ENCODE results near the gene YTHDC1.
"Not testable (repeated sequence)": the region's sequence is repeated elsewhere in the genome, so short reads cannot be mapped to it uniquely, and the experiment has no call there.

The YTHDC1 gene

DNA sequence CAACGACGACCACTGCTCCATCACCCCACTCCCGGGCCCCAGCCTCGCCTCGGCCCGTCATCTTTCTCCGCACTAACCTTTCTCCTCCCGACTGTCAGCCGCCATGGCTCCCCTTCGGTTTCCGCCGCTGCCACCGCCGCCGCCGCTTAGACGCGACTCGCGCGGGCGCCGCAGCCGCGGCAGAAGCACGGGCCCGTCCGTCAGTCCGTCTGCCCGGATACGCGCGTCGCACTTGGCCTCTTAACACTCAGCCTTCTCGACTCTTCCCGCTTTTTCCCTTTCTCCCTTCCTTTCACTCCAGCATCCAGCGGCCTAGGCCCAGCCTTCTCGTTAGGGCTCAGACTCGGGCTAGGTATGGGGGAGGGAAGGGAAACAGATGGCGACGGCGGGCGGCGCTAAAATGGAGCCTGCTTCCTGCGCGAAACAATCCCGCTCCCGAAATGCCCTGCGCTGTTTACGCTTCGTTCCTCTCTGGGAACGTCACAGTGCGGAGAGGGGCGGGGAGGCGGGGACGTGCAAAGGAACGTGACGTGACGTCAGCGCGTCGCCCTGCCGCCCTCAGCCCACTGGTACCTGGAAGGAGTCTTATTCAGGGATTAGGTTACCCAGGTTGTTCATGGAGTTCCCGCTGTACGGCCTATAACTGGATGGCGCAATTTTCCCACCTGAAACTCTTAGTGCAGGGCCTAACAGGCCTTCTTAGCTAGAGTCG lies at the start of gene YTHDC1:
YTHDC1 (minus strand) TSS at position 442 of the 712 bp plus-strand sequence; CDS start at position 105, 337 bp downstream.
- peak; percentile 93 for DNase-seq (ENCODE audit: low spot score)

DNA sequence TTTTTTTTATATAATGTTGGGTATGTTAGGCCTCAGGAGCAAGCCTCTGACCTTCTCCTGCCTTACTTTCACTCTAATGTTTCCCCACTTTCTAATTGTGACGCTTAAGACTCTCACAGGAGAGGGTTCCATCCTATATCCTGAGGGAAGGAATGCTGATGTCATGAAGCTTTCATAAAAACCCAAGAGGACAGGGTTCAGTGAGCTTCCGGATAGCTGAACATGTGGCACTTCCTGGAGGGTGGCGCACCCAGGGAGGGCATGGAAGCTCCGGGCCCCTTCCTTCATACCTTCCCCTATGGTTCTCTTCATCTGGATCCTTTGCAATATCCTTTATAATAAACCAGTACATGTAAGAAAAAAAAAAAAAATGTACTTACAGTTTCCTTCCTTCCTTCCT lies 49.4 kb upstream of the YTHDC1 start:
- DNase-seq (ENCODE audit: low spot score): no peak

DNA sequence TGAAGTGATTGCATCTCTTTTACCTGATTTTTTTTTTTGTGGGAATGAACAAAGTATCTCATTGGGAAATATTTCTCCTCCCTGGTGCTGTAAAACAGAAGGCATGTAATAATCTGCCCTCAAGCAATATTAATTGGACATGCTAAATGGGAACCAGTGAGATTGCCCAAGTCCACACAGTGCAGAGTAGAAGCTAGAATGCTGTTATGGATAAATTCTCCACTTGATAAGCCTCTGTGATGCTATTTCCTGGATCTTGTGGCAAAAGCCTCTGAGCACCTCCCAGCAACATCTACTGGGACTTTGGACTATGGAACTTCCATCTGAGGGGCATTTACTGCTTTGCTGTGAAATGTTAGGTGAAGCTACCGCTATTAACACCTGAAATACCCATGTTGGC lies 46.9 kb upstream of the YTHDC1 start:
- no peak for DNase-seq (ENCODE audit: low spot score)

DNA sequence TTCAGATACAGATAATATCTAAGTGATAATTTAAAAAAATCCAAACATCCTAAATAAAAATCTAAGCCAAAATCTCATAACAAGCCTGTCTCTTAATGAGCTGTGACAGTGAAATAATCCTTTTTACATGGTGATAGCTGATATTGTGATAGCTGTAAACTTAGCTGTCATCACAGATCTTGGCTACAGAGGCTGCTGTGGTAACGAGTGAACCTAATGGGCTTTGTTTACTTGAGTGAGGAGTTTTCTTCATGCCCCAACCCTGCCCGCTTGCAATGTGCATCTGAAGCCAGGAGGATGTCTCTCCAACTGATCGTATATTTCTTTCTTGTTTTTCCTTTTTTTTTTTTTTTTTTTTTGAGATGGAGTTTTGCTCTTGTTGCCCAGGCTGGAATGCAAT lies 41.5 kb upstream of the YTHDC1 start:
- no peak for DNase-seq (ENCODE audit: low spot score)

DNA sequence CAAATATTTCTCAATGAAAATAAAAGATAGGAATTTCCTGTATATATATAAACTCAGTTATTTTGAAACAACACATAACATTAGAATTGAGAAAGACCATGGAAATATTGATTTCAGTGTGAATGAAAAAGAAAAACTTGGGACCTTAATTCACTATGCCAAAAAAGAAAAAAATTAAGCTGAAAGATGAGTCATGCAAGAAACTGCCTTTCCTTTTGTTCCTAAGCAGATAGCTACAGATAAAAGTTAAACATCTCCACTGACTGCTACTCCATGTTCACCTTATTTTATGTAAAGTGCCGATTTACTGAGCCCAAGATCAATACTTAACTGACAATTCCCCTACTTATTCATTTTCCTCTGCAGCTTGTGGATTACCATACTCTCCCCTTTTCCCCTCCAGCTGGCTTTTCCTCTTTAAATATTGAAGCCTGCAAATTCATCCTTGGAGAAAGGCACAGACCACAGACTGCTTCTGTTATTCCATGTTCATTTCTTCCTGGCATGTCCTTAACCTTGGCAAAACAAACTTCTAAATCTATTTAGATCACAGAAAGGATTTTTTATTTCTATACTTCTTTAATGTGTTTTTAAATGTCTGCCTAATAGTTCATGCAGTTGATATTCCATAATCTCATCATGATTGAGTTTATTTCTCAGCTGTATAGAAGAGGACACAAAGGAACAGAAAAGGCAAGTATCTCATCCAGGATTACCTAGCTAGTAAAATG lies 40.5 kb upstream of the YTHDC1 start:
- no peak for DNase-seq (ENCODE audit: low spot score)

DNA sequence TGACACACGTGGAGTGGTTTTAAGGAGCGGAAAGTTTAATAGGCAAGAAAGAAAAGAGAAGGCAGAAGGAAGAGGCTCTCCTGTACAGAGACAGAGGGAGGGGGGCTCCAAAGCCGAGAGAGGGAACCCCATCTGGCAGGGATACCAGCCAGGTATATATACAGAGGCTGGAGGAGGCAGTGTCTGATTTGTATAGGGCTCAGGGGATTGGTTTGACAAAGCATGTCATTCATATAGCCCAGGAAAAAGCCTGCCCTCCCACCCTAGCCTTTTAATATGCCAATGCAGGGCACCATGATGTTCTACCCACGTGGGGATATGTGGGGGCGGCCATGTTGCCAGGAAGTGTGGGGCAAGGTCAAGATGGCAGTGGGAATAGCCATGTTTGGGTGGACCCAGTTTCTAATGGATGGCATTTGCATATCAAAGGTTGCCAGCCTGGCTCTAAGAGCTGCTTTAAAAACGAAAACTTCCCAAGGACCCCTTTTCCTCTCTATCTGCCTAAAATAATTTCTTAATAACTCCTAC lies 39.6 kb upstream of the YTHDC1 start:
- not testable (repeated sequence) for DNase-seq (ENCODE audit: low spot score)

DNA sequence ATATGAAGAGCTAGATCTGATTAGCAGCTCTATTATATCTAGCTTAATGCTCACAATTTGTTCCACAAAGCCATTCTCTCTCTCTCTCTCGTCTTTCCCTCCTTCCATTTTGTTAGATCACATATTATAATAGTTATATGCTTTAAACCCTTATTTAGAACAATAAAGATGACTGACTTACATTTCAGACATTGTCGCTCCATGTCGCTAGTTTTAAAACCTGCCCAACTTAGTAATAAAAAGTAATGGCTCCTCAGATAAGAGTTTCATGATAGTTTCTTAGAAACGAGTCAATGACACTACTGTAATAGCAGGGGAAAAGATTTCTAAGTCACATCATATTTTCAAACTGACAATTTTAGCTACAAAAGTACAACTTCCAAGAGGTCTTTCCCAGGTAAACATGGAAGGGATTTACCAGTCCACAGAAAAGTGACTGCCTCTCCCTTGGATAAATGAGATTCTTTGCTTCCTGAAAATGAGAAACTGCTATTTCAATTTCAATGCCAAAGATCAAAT lies 38.5 kb upstream of the YTHDC1 start:
- DNase-seq (ENCODE audit: low spot score): no peak

DNA sequence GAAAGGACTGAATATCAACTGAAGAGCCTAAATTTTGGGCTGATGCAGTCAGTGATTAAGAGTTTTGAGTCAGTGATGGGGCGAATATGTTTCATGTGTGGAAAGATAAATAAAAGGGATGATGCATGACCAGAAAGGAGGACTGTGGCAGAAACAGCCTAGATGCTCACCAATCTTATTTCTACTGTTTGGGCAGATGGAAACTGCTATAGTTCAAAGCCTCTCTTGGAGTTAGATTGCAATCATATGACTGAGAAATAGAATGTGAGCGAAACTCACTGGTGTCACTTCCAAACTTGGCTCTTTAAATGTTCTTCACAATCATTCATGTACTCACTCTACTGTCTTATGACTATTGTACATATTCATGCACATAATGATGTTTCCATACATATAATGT lies 35.4 kb upstream of the YTHDC1 start:
- no peak for DNase-seq (ENCODE audit: low spot score)

DNA sequence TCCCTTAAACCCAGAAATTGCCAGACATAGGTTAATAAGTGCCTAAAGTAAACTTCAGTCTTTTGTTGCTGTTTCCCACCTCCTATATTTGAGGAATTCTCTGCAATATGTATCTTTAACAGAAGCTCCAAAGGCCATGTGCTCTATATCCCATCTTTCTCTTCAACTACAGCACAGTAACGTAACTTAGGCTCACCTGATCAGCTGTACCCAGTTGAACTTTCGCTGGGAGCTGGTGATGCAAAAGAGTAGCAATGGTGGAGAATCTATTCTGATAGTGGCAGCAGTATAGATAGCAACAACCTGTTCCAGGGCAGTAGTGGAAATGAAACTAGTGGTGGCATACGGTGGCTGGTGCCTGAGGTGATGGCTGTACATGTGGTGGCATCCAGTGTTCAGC lies 33.2 kb upstream of the YTHDC1 start:
- DNase-seq (ENCODE audit: low spot score): no peak

DNA sequence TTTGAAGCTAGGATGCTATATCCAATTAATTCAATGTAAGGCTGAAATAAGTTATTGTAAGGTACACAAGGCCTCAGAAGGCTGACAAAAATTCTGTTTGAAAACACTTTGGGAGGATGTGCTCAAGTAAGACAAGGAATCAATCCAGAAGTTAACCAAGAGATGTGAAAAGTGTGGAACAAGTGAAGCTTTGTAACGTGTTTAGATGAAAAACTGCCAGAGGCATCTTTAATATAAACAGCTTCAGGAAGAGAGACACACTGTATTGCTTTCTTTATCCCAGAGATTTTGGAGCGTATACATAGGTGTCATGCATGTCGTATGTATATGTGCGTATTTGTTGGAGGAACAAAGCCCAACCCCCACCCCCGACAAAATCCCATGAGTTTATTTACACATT lies 28.3 kb upstream of the YTHDC1 start:
- DNase-seq (ENCODE audit: low spot score): no peak

DNA sequence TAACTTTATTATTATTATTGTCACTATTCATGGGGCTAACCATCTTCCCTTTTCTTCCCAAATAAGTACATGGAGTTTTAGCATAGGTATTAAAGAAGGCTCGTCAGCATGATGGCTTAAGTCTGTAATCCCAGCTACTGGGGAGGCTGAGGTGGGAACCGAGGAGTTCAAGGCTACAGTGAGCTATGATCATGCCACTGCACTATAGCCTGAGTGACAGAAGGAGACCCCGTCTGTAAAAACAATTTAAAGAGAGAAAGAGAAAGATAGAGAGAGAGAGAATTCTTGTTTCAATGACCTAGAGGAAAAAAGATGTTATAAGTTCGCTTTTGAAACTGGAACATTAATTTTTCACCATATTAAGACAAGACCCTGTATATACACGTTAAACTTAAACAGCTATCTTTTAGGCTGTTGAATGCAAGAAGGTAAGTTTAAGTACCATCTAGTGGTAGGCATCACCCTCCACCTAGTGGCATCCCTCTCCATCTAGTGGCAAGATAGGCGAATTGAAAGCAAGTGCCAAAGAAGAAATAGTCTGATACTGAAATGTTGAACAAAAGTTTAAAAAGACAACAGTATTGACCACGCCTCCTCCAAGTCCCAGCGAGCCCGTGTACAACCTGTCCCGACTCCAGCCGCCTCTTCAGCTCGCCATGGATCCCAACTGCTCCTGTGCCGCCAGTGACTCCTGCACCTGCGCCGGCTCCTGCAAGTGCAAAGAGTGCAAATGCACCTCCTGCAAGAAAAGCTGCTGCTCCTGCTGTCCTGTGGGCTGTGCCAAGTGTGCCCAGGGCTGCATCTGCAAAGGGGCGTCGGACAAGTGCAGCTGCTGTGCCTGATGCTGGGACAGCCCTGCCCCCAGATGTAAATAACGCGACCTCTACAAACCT lies 26.0 kb upstream of the YTHDC1 start:
- DNase-seq (ENCODE audit: low spot score): peak; percentile 77

DNA sequence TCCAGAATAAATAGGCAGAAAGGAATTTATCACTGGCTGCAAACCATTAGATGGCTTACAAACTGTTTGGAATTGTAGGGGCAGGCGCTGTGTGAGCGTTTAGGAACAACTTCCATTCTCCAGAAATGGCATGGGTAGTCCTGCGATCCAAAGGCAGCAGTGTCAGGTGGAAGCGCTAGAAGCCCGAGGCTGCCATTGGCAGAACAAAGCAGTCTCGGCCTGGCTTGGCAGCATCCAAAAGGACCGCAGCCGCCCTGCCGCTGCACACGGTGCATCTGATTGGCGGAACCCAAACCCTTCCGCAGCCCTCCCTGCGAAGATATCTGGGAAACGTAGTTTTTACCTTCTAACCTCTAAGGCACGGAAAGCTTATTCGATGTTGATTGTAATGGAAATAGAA lies 23.6 kb upstream of the YTHDC1 start:
- peak; percentile 72 for DNase-seq (ENCODE audit: low spot score)

DNA sequence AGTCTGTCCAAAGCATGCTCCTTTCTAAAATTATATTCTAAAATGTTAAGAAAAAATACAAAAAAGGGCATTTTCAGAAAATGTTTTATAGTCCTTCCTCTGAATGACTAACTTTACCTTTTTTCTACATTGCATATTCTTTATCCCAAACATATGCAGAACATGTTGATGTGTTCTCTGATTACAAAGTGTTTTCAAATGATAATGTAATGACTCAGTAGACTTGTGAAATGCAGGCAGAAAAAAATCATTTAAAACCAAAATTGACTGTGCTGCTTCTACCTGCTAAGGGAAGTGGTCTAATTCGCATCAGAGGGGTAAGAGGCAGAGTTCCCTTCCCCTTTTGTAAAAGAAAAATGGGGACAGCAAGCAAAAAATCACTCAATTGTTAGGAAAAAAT lies 22.7 kb upstream of the YTHDC1 start:
- no peak for DNase-seq (ENCODE audit: low spot score)

DNA sequence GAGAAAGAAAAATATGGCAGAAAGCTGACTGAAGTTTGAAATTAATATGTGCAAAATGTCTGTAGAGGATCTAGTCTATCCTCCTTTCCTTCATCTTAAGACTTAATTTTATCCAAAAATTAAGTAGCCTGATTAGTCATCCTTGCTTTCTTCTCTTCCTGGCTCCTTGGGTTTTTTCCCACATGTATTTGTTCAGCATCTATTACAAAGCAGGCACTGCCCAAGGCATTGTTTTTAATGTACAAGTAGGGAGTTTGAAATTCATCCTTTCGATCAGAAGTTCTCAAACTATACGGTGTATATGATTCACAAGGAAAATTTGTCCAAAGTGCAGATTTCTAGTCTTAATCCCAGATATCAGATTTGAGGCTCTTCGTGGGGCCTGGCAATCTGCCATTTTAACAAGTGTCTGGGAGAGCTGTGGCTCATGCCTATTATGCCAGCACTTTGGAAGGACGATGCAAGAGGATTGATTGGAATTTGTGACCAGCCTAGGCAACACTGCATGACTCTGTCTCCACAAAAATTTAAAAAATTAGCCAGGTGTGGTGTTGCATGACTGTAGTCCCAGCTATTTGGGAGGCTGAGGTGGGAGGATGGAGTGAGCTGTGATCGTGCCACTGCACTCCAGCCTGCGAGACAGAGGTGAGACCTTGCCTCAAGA lies 19.4 kb upstream of the YTHDC1 start:
- no peak for DNase-seq (ENCODE audit: low spot score)

DNA sequence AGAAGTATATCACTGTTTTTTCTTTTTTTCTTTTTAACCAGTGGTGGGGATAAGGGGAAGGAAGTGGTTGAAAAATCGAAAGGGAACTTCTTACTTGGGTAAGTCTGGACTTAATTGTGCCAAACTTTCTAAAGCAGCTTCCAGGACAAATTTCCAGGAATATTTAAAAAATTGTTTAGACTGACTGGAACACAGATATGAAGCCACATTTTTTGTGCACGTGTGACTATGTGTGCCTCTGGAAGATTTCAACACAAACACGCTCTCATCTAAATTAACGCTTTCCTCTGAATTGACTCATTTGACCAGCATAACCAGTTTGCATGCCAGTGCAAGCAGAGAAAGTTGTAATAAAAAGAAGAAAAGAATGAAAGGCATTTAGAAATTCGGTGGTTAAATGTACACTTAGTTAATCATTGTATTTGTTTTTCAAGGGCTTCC lies 18.8 kb upstream of the YTHDC1 start:
- no peak for DNase-seq (ENCODE audit: low spot score)

DNA sequence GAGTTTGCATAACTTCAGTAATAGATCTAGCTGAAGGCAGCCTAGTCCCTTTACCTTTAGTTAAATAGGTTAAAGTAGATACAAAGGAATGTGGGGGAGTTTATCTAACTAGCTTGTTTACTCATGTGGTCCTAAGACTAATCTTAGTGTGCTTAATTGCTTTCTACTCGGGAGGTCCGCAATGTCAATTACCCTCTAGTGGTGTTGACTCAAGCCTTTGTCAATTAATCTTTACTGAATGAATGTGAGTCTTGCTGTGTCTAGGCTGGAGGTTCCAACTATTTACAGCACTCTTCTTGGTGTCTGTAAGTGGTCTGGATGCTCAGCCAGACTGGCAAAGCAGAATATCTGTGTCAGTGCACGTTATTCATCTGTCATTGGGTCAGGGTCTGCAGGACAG lies 17.9 kb upstream of the YTHDC1 start:
- DNase-seq (ENCODE audit: low spot score): no peak

DNA sequence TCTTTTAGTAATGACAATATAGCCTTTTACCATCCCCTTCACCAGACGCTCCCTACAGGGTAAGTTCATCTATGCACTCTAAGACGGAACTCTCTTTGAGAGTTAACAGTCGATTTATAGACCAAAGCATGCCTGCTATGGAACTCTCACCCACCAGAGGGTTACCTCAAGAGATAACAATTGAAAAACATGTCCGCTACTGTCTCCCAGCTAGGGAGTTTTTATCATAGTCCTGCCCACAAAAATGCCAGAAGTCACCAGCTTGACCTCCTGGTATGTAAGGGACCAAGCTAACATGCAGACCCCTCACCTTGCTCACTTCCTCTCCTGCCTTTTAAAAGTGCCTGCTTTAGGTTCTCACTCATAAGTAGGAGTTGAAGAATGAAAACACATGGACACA lies 16.7 kb upstream of the YTHDC1 start:
- no peak for DNase-seq (ENCODE audit: low spot score)

DNA sequence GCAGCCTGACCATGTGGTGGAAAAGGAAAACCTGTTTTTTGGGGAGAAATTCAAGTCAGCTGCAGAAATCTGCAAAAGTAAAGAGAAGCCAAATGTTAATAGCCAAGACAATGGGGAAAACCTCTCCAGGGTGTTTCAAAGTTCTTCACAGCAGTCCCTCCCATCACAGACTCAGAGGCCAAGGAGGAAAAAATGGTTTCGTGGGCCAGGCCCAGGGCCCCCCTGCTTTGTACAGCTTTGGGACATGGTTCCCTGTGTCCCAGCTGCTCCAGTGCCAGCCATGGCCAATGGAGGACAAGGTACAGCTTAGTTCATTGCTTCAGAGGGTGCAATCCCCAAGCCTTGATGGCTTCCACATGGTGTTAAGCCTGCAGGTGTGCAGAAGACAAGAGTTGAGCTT lies 15.2 kb upstream of the YTHDC1 start:
- no peak for DNase-seq (ENCODE audit: low spot score)

DNA sequence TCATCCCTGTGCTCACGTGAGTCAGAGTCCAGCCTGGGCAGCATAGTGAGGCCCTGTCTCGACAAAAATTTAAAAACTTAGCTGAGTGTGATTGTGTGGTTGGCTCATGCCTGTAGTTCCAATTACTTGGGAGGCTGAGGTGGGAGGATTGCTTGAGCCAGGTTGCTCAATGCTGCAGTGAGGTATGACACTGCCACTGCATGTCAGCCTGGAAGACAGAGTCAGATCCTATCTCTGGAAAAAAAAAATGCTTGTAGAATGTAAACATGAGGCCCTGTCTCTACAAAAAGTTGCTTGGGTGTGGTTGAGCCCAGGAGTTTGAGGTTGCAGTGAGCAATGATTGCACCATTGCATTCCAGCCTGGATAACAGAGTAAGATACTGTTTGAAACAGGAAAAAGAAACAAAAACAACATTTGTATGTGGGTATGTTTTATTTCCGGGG lies 11.3 kb upstream of the YTHDC1 start:
- DNase-seq (ENCODE audit: low spot score): no peak

DNA sequence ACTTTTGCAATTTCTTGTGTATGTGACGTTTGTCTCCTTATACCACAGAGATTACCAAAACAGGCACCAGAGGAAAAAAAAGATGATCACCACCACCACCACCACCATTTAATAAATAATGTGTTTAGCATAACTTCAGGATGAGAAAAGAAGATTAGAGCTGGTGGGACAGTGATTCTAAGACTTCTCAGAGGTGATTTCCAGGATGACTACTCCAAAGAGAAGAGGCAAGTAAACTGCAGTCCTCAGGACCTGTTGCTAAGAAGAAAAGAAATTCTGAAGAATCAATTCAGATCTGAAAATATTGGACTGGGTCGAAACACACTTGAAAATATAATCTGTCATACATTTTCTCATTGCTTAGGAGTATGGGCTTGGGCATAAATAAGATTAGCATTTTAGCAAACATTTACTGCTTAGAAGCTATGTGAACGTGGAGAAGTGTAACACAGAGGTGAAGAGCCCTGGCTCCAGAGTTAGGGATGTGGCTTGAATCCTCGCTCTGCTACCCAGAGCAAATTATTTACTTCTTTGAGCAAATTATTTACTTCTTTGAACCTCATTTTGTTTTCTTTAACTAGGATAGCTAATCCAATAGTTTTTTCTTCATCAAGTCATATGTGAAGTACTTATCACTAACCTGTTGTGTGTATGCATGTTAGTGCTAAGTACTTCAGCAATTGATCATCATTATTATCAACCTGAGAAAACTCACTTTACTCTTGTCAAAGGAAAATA lies 10.5 kb upstream of the YTHDC1 start:
- DNase-seq (ENCODE audit: low spot score): no peak

DNA sequence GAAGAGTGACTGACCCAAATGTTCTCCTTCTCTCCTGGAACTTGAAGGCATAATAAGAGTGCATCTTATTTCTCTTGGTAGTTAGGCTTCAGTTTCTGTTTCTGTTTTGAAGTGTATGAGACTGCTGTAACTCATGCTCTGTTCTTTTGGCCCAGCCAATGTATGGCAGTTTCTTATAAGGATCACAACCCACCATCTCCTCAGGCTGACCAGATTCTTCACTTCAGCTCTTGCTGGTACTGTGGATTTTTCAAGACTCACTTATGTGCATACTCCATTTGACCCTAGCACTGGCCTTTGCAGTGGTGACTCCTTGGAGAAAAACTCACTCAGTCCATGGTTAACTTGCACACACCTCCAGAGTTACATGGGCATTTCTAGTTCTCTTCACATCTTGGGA lies 9.6 kb upstream of the YTHDC1 start:
- DNase-seq (ENCODE audit: low spot score): no peak
